ENCODE data around the gene C1QTNF6. TPM values are rescaled to one million over a fixed set of nuclear protein-coding genes. Genes with fewer than 3 reads are reported as not detected.

Gene C1QTNF6
- total RNA-seq, 1 experiment from 2014 or later, result 7.4 TPM

GRCh38 chr22:37221424-37222333, 33.6 kb upstream of the C1QTNF6 start:
- H3K4me3 Mint-ChIP-seq (ENCODE audit: unreplicated experiment), result no peak overlapping the region
- no TSS peak for BruUV-seq (replicated peaks)
- Histone ChIP-seq H3K36me3 (ENCODE audit: control insufficient read depth, insufficient read depth, low read length) (no peaks in the 10 kb centered on the region), H3K4me1 (no peaks in the 10 kb centered on the region), H3K9me3 (no peaks in the 10 kb centered on the region), H3K4me3 (ENCODE audit: low read depth, low read length) (no peak overlapping the region), H3K27me3 (replicated peaks; ENCODE audit: control insufficient read depth, insufficient read depth, low read length) (no peaks in the 10 kb centered on the region)
- no peak overlapping the region for H3K27ac Mint-ChIP-seq (ENCODE audit: unreplicated experiment)
- H3K4me1 Mint-ChIP-seq (ENCODE audit: low read depth, unreplicated experiment), result no peaks in the 10 kb centered on the region
- no peaks in the 10 kb centered on the region for H3K36me3 Mint-ChIP-seq (ENCODE audit: insufficient read depth, unreplicated experiment)
- ChIA-PET CTCF (interaction anchor here (2.0 kb wide), 1 partner anchor 22 kb away, joined by 5 read pairs; no protein-coding TSS in a partner anchor), POLR2A (no interaction called here)
- H3K9me3 Mint-ChIP-seq (ENCODE audit: unreplicated experiment), result no peaks in the 10 kb centered on the region
- peaks cover 6% of the 10 kb centered on the region for H3K27me3 Mint-ChIP-seq (ENCODE audit: insufficient read depth, unreplicated experiment)
- intact Hi-C loops (cut with micrococcal nuclease; ENCODE audit: unreplicated experiment), result no loop called here
- no peak for TF ChIP-seq CTCF (IDR thresholded peaks at IDR 0.05; ENCODE audit: insufficient read depth in 1 of 2, low read depth in 1 of 2, low read length in 1 of 2, severe bottlenecking in 1 of 2, unreplicated experiment in 1 of 2)
- no peak for DNase-seq

- BruUV-seq (replicated peaks), result no TSS peak
- H3K27ac Mint-ChIP-seq (ENCODE audit: unreplicated experiment), result no peak overlapping the region
- H3K4me3 ChIP-seq (ENCODE audit: low read depth, low read length), result no peak overlapping the region
- H3K4me1 Mint-ChIP-seq (ENCODE audit: low read depth, unreplicated experiment), result no peaks in the 10 kb centered on the region
- intact Hi-C loops (cut with micrococcal nuclease; ENCODE audit: unreplicated experiment), result no loop called here
- no peak for TF ChIP-seq CTCF (IDR thresholded peaks at IDR 0.05; ENCODE audit: insufficient read depth in 1 of 2, low read depth in 1 of 2, low read length in 1 of 2, severe bottlenecking in 1 of 2, unreplicated experiment in 1 of 2)
- no peak for DNase-seq
- H3K4me1 ChIP-seq, result no peaks in the 10 kb centered on the region
- no peaks in the 10 kb centered on the region for H3K9me3 Mint-ChIP-seq (ENCODE audit: unreplicated experiment)
- H3K4me3 Mint-ChIP-seq (ENCODE audit: unreplicated experiment), result no peak overlapping the region
- no peaks in the 10 kb centered on the region for H3K27me3 ChIP-seq (replicated peaks; ENCODE audit: control insufficient read depth, insufficient read depth, low read length)
- peaks cover 9% of the 10 kb centered on the region for H3K27me3 Mint-ChIP-seq (ENCODE audit: insufficient read depth, unreplicated experiment)
- no peaks in the 10 kb centered on the region for H3K36me3 ChIP-seq (ENCODE audit: control insufficient read depth, insufficient read depth, low read length)
- POLR2A ChIA-PET, result no interaction called here
- no peaks in the 10 kb centered on the region for H3K9me3 ChIP-seq
- CTCF ChIA-PET, result no interaction called here
- H3K36me3 Mint-ChIP-seq (ENCODE audit: insufficient read depth, unreplicated experiment), result no peaks in the 10 kb centered on the region
Observed at GRCh38 chr22:37220543-37220981, 32.5 kb upstream of the C1QTNF6 start.

GRCh38 chr22:37219533-37219932, 31.5 kb upstream of the C1QTNF6 start:
- no peaks in the 10 kb centered on the region for H3K36me3 ChIP-seq (ENCODE audit: control insufficient read depth, insufficient read depth, low read length)
- no peak for DNase-seq
- Mint-ChIP-seq H3K9me3 (ENCODE audit: unreplicated experiment) (no peaks in the 10 kb centered on the region), H3K27me3 (ENCODE audit: insufficient read depth, unreplicated experiment) (peaks cover 9% of the 10 kb centered on the region), H3K36me3 (ENCODE audit: insufficient read depth, unreplicated experiment) (no peaks in the 10 kb centered on the region), H3K4me1 (ENCODE audit: low read depth, unreplicated experiment) (peaks cover 2% of the 10 kb centered on the region), H3K27ac (ENCODE audit: unreplicated experiment) (no peak overlapping the region), H3K4me3 (ENCODE audit: unreplicated experiment) (no peak overlapping the region)
- POLR2A ChIA-PET, result no interaction called here
- intact Hi-C loops (cut with micrococcal nuclease; ENCODE audit: unreplicated experiment), result no loop called here
- no peak for TF ChIP-seq CTCF (IDR thresholded peaks at IDR 0.05; ENCODE audit: insufficient read depth in 1 of 2, low read depth in 1 of 2, low read length in 1 of 2, severe bottlenecking in 1 of 2, unreplicated experiment in 1 of 2)
- no peaks in the 10 kb centered on the region for H3K27me3 ChIP-seq (replicated peaks; ENCODE audit: control insufficient read depth, insufficient read depth, low read length)
- BruUV-seq (replicated peaks), result no TSS peak
- no peaks in the 10 kb centered on the region for H3K9me3 ChIP-seq
- CTCF ChIA-PET, result no interaction called here
- H3K4me3 ChIP-seq (ENCODE audit: low read depth, low read length), result no peak overlapping the region
- no peaks in the 10 kb centered on the region for H3K4me1 ChIP-seq
